Suprapubic skin (tissue), 3 donors: ENCODE measurements around the gene NFU1.

Experiments used
- CTCF ChIP-seq, 2 donors: fragments of 200-600 bp in 1 of 2; fragments of 450-650 bp in 1 of 2; sonication (generic) in 1 of 2; IDR thresholded peaks; one replicate each; pipeline ENCODE4 v1.5.1; 2016 to 2019; ENCODE audit warnings: antibody characterized with exemption in 2 of 2, mild to moderate bottlenecking in 1 of 2, moderate library complexity in 1 of 2
- POLR2A ChIP-seq, 2 donors: fragments of 450-650 bp; IDR thresholded peaks; one replicate each; pipeline ENCODE4 v1.6.1; 2017; ENCODE audit warnings: antibody characterized with exemption in 2 of 2, mild to moderate bottlenecking in 2 of 2, moderate library complexity in 2 of 2

- no peak for TF ChIP-seq CTCF (IDR thresholded peaks at IDR 0.05)
- TF ChIP-seq POLR2A (IDR thresholded peaks at IDR 0.05): no peak
These were observed 13.6 kb upstream of the NFU1 start for GRCh38 chr2:69450735-69451416.
